Activated gamma-delta T cell treated with Interleukin-2 at 50 U/mL for 16 hours (primary cell): ENCODE data around the gene CHORDC1.
"Not testable (repeated sequence)": the region's sequence is repeated elsewhere in the genome, so short reads cannot be mapped to it uniquely, and the experiment has no call there.

Experiments
- DNase-seq: peaks from one replicate; pipeline ENCODE4 v3.0.0-alpha.2; 2020

Gene CHORDC1

GRCh38 chr11:90222459-90223247, at the start of gene CHORDC1:
Gene CHORDC1, minus strand, starts transcription at chr11:90223049. Its CDS starts 95 bp downstream, at chr11:90222954.
- DNase-seq, result peak; percentile 91

GRCh38 chr11:90257158-90257525, 34.3 kb upstream of the CHORDC1 start:
- no peak for DNase-seq

- DNase-seq, result no peak
Measured at GRCh38 chr11:90256404-90257157, 33.7 kb upstream of the CHORDC1 start.

GRCh38 chr11:90254065-90254464, 31.2 kb upstream of the CHORDC1 start:
- no peak for DNase-seq

GRCh38 chr11:90252053-90252452, 29.2 kb upstream of the CHORDC1 start:
- no peak for DNase-seq

GRCh38 chr11:90251599-90251998, 28.8 kb upstream of the CHORDC1 start:
- no peak for DNase-seq

GRCh38 chr11:90250970-90251369, 28.1 kb upstream of the CHORDC1 start:
- DNase-seq, result no peak

GRCh38 chr11:90246468-90246867, 23.6 kb upstream of the CHORDC1 start:
- DNase-seq, result no peak

- no peak for DNase-seq
Measured at GRCh38 chr11:90243534-90243933, 20.7 kb upstream of the CHORDC1 start.

- DNase-seq, result no peak
Measured at GRCh38 chr11:90242894-90243416, 20.1 kb upstream of the CHORDC1 start.

- DNase-seq, result no peak
Measured at GRCh38 chr11:90241414-90241813, 18.6 kb upstream of the CHORDC1 start.

- not testable (repeated sequence) for DNase-seq
Measured at GRCh38 chr11:90239967-90240636, 17.3 kb upstream of the CHORDC1 start.

- no peak for DNase-seq
Measured at GRCh38 chr11:90237004-90237403, 14.2 kb upstream of the CHORDC1 start.

GRCh38 chr11:90235526-90235925, 12.7 kb upstream of the CHORDC1 start:
- DNase-seq, result no peak

- no peak for DNase-seq
Measured at GRCh38 chr11:90234977-90235376, 12.1 kb upstream of the CHORDC1 start.

GRCh38 chr11:90229791-90230190, 6.9 kb upstream of the CHORDC1 start:
- no peak for DNase-seq

GRCh38 chr11:90228056-90228455, 5.2 kb upstream of the CHORDC1 start:
- no peak for DNase-seq

- DNase-seq, result no peak
Measured at GRCh38 chr11:90223248-90223585, 368 bp upstream of the CHORDC1 start.

- DNase-seq, result no peak
Measured at GRCh38 chr11:90221803-90222458, 918 bp downstream of the CHORDC1 start.

GRCh38 chr11:90220391-90220790, 2.5 kb downstream of the CHORDC1 start:
- DNase-seq, result no peak

GRCh38 chr11:90219438-90219837, 3.4 kb downstream of the CHORDC1 start:
- DNase-seq, result no peak

- no peak for DNase-seq
Measured at GRCh38 chr11:90218606-90219005, 4.2 kb downstream of the CHORDC1 start.

- DNase-seq, result no peak
Measured at GRCh38 chr11:90216611-90217010, 6.2 kb downstream of the CHORDC1 start.
